Fibroblast of skin of back (primary cell): ENCODE data around the gene F12.

ENCODE experiments used
- DNase-seq: peaks from one replicate; pipeline ENCODE4 v3.0.0-alpha.2; 2013

Gene F12

DNA sequence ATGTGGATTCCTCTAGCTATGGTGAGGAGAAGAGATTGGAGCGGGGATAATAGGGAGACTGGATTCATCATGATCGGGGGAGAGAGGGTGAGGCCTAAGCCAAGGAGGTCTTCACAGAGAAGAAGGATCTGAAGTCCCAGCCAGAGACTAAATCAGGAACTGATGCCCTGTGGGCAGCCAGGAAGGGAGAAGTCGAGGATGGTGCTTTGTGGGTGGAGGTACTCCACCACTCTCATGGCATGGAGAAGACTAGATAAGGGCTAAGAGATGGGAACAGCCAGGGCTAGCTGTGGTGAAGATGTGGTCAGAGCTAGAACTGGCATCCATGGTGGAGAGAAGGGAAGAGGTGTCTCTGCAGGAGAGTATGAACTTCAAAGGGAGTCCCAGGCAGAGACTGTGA, 54.7 kb downstream of the F12 start:
- DNase-seq, result no peak

DNA sequence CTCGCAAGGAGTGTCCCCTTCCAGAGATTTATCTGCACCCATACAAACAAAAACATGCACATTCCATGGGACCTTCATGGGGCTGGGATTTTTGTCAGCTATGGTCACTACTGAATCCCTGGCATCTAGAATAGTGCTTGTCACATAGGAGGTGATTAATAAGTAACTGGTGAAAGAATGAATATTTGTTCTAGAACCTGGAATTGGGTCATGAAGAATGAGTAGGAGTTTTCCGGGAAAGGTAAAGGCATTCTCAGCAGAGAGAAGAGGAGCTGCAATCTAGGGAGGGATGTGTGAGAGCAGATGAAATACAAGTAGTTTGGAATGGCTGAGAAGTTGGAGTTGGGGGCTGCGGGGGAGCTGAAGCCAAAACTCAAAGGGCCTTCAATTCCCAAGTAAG, 55.1 kb downstream of the F12 start:
- no peak for DNase-seq

DNA sequence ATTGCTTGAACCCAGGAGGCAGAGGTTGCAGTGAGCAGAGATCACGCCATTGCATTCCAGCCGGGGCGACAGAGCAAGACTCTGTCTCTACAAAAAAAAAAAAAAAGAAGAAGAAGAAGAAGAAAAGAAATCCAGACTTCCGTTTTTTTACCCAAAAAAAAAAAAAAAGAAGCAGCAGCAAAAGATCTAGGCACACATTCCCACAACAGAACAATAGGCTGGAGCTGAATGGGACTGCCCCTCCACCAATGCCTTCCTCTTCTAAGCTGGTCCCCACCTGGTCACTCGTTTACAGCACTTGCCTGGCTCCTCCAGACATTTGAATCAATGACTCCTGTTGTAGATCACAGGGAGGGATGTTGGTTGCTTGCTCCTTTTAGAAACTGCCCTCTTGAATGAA, 56.3 kb downstream of the F12 start:
- no peak for DNase-seq
